Measurements from ENCODE around the gene PDZD7.

Gene PDZD7

DNA sequence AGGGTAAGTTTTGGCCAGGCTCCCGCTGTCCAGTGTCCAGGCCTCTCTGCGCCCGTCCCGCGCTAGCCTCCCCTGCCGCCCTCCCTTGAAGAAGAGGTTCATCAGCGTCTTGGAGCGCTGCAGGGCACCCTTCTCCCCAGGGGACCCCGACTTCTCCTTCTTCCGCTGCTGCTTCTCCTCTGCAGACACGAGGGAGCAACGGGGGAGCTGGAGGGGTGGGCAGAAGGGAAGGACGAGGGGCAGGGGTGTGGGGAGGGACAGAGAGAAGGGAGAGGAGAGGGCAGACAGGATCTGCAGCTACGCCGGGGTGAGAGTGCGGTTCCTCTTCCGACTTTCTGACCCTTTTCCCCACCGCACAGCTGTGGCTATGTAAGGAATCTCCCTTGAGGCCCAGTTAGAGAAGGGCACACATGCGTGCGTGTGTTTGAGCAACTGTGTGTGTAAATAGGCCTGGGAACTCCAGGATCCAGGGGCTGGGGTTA, 12.8 kb downstream of the PDZD7 start:
- no peak for DNase-seq

GRCh38 chr10:101016814-101017213, 14.1 kb downstream of the PDZD7 start:
- no peak for DNase-seq

GRCh38 chr10:101015582-101015973, 15.4 kb downstream of the PDZD7 start:
- DNase-seq: no peak

DNA sequence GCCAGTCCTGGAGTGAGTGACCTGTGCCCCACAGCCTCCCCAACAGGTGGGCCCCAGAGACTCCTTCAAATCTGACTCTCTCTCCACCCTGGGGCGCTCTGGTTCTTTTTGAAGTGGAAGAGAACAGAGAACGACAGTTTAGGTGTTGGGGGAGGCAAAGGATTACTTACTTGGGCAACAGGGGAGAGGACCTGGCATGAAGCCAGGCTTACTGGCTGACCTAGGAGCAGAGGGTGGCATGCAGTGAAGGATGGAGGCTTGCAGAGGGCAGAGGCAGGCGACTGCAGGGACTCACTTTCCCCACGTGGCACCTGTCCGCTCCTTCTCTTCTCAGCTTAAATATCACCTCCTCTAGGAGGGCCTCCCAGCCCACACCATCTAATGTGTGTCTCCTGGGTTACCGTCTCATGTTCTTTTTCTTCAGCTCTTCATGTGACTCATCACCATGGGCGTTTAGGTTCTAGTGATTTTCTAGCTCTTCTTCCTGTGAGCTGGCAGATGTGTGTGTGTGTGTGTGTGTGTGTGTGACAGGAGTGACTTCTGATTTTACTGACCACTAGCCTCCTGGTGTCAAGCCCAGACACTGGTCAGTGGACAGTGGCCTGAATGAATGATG, 15.9 kb downstream of the PDZD7 start:
- no peak for DNase-seq

GRCh38 chr10:101014230-101014884, 16.6 kb downstream of the PDZD7 start:
- peak; percentile 45 to 66 for DNase-seq

DNA sequence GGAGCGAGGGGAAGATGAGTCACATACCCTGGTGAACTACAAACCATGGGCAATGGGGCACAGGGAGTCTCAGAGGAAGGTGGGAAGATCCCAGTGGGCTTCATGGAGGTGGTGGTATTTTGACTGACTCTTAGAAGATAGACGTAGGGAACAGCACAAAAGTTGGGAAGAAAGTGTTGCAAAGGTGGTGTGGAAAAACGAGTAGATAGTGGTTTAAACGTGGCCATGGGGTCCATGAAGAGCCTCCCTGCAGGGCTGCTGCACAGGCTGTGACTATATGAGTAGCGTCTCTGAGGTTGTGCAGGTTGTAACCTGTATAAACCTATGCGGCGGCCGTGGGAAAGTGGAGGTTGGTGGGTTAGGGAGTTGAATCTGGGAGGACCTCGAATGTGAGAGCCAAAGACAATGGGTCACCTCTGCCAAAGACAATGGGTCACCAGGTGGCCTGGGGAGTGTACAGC, 17.5 kb downstream of the PDZD7 start:
- DNase-seq: no peak

- DNase-seq: peak; percentile 38 to 77
Observed at GRCh38 chr10:101012525-101013364, 18.2 kb downstream of the PDZD7 start.

DNA sequence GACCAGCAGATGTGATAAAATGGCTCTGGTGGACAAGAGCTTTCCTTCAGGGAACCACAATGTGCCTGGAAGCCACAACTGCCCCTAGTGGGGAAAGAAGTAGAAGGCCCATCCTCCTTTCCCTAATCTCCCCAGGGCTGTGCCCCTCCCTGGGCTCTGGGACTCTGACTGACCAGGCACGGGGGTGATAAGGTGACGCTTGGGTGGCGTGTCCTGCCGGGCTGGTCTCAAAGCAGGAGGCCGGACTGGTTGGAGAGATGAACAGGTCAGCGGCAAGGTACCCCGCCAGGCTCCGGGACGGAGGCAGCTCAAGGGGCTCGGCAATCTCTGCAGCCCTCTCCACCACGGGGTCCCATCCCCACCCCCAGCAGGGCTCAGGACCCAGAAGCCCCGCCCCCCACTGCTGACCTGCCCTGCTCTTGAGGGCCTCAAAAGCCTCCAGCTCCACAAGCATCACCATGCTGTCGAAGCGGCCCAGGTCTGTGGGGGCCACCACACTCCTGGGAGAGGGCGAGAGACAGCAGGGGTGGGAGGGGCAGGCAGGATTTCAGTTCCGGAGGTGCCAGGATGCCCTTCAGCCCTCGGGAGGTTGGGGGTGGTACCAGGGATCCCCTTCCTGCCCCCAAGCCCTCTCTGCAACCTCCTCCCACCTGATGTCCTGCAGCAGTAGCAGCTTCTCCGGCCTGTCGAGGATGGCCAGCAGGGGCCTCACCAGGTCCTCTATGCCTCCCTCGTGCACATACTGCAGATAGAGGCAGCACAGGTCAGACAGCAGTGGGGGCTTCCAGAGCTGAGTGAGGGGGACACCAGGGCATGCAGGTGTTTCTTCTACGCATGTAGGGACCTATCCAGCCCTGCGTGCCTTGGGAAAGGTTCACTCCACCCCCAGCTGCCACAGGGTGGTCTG, 19.2 kb downstream of the PDZD7 start:
- DNase-seq: no peak

DNA sequence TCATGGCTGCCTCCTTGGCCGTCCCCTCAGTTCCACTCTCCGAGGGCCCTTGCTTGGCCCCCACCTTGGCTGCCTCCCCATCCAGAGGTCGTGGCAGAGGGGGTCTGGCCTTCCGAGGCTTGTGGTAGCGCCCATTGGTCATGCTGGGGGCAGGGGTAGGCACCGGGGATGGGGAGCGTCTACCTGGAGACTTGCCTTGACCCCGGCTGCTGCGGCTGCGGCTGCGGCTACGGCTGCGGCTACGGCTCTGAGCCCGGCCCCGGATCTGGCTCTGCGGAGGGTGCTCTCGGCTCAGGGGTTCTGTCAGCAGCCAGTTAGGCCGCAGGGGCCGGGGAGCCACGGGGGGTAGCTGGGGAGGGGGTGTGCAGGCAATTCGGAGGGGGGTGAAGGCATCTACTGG, 20.6 kb downstream of the PDZD7 start:
- DNase-seq: no peak

DNA sequence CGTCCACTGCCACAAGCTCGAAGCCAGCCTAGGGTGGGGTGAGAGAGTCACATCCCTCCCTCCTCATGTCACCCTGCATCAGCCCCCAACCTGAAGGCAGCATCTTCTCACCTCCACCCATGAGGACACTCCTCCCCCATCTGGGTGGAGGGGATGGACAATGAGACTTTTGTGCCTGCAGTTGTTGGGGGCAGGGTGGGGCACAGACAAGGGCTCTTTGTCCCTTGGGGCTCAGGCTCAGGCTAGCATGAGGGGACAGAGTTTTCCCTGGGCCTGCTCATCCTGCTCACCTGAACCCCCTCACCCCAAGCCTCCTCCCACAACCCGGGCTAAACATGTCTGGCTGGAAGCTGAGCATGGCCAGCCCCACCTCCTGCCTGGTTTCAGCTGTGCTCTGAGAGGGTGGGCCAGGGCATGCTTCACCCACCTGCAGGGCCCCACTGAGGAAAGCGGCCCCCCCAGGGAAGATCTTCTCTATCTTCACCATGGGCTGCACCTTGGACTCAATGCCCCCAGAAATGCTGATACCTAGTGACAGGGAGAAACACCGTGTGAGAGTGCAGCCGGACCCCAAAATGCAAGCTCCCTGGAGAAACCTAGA, 22.0 kb downstream of the PDZD7 start:
- DNase-seq: no peak

DNA sequence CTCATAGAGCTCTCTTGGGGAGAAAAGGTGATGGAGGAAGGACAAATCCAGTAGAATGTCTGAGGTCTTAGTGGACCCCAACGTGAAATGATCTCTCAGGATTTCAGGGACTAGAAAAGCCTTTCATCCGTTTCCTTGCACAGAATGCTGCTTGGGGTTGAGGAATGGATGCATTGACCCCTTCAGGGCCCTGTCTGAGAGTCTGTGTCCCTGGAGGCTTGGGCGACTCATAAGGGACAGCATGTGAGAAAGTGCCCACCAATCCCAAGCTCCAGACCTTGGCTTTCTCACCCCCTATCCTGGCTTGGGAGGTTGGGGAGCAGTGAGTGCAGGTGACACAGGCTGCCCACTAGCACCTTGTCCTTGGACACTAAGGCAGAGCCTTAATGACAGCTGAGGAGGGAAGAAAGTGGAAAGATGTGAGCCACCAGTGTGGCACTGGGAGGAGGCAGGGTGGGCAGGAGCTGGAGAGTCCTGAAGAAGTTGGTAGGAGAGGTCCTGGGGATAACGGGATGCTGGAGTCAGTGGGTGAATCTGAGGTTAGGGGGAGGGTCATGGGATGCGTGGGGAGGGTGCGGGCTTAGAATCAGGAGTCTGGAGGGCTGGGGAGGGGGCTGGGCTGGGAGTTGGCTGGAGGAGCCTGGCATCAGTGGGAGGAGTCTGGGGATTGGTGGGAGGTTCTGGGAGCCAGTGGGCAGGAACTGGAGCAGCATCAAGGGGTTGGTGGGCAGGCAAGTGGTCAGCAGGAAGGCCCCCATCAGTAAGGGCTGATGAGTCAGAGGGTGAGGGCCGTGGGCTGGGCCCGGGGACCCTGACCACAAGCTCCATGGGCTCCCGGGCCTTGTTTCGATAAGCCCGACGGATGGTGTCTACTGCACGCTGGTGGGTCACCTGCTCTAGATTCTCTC, 22.8 kb downstream of the PDZD7 start:
- DNase-seq: no peak

- DNase-seq: no peak
Observed at GRCh38 chr10:101007099-101007711, 23.7 kb downstream of the PDZD7 start.

DNA sequence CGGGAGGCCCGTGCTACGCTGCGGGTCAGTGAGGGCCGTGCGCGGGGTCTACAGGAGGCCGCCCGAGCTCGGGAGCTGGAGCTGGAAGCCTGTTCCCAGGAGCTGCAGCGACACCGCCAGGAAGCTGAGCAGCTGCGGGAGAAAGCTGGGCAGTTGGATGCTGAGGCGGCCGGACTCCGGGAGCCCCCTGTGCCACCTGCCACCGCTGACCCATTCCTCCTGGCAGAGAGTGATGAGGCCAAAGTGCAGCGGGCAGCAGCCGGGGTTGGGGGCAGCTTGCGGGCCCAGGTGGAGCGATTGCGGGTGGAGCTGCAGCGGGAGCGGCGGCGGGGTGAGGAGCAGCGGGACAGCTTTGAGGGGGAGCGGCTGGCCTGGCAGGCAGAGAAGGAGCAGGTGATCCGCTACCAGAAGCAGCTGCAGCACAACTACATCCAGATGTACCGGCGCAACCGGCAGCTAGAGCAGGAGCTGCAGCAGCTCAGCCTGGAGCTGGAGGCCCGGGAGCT, 24.3 kb downstream of the PDZD7 start:
- no peak for DNase-seq

GRCh38 chr10:101005869-101006567, 24.9 kb downstream of the PDZD7 start:
- no peak for DNase-seq

DNA sequence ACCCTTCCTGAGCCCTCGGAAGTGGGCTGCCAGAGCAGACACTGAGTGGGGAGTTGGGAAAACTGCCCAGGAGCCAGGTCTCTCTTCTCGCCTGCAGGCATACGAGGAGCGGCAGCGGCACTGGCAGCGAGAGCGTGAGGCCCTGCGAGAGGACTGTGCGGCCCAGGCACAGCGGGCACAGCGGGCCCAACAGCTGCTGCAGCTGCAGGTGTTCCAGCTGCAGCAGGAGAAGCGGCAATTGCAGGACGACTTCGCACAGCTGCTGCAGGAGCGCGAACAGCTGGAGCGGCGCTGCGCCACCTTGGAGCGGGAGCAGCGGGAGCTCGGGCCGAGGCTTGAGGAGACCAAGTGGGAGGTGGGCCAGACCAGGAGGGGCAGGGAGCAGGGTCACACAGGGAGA, 25.6 kb downstream of the PDZD7 start:
- no peak for DNase-seq

GRCh38 chr10:101003639-101004206, 27.2 kb downstream of the PDZD7 start:
- DNase-seq: no peak

GRCh38 chr10:101002456-101002855, 28.5 kb downstream of the PDZD7 start:
- DNase-seq: no peak

DNA sequence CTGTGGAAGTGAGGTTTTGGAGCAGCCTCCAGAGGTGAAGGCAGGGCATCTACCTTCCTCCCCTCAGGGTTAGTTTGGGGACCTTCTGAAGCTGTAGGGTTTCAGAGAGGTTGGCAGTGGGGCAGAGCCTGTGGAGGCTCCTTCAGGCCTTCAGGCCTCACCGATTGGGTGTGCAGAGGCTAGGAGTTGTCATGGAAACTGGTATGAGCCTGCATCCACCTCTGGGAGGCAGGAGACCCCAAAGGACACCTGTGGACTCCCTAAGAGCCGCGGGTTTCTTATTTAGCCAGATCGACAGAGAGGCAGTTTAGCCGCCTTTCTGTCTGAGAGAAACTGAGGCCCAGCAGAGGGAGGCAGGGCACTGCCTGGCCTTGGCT, 29.3 kb downstream of the PDZD7 start:
- DNase-seq: no peak

DNA sequence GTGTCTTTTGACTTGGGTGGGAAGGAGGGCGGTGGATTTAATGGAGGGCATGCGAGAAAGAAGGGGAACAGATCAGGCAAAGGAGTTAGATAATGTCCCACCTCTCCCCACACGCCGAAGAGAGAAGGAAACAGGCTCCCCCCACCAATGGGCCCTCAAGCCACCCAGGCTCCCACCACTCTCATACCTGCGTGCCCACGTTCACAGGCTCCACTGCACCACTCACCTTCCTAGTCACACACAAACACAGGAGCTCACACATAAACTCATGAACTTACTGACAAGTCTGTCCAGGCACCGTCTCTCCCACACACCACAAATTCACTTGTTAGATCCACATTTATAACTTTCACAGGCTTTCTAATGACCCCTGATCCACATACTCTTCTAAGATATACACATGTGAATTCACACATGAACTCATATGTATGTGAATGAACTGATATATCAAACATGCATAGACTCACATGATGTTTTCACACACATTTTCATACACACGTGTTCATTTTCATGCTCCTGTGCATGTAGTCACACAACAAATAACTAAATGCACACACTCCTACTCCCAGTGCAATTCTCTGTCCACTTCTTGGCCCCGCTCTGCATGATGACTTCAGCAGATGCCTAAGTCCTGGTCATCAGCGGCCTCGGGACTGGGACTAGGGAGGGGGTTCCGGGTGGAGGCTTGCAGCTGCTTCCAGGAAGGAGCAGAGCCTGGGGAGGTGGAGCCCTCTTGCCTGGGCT, 29.8 kb downstream of the PDZD7 start:
- DNase-seq: no peak

Measured in NCI-H446 (cell line).